Neuron (in vitro differentiated cells): Measurements from ENCODE around the gene KLF13.

Source experiments
- H2AFZ ChIP-seq: one replicate; pipeline ENCODE4 v1.6.1; 2013; ENCODE audit warnings: low read depth, mild to moderate bottlenecking, inconsistent platforms, low read length, moderate library complexity
- H3K27me3 ChIP-seq: one replicate; pipeline ENCODE4 v1.6.1; 2013; ENCODE audit warnings: low read length; ENCODE audit not compliant: insufficient read depth
- H3K36me3 ChIP-seq: one replicate; pipeline ENCODE4 v1.6.1; 2013; ENCODE audit warnings: low read length; ENCODE audit not compliant: insufficient read depth
- H3K4me1 ChIP-seq: one replicate; pipeline ENCODE4 v1.6.1; 2013; ENCODE audit warnings: low read length; ENCODE audit not compliant: insufficient read depth
- H3K4me3 ChIP-seq: 2 replicates; pipeline ENCODE4 v1.5.1; 2013; ENCODE audit warnings: mild to moderate bottlenecking, low read length, moderate library complexity
- H3K9me3 ChIP-seq: one replicate; pipeline ENCODE4 v1.6.1; 2013; ENCODE audit warnings: low read length

Gene KLF13

DNA sequence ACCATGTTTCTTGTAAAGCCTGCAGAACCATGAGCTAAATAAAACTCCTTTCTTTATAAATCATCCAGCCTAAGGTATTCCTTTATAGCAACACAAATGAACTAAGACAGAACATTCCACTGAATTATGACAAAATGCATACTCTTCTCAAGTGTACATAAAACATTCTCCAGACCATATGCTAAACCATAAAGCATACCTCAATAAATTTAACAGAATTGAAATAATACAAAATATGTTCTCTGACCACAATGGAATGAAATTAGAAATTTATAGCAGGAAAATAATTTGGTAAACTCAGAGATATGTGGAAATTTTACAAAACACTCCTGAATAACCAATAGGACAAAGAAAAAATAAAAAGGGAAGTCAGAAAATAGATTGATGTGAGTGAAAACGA is 88.6 kb downstream of the KLF13 start:
- no peaks in the 10 kb centered on the region for H3K36me3 ChIP-seq
- no peaks in the 10 kb centered on the region for H3K4me1 ChIP-seq
- H3K9me3 ChIP-seq = no peaks in the 10 kb centered on the region
- H3K4me3 ChIP-seq = no peak overlapping the region
- no peak overlapping the region for H2AFZ ChIP-seq
- no peaks in the 10 kb centered on the region for H3K27me3 ChIP-seq

DNA sequence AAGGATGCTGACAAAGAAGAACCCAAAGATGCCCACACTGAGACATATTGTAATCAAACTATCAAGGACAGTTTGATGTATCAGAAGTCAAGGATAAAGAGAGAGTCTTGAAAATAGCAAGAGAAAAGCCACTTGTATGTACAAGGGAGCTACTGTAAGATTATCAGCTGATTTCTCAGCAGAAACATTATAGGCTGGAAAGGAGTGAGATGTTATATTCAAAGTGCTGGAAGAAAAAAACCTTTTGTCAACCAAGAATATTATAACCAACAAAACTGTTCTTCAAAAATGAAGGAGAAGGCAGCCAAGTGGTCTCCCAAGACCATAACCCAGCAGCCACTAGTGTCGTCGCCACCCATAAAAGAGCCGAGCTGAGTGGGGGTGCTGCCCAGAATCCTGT is 93.2 kb downstream of the KLF13 start:
- H2AFZ ChIP-seq = no peak overlapping the region
- H3K27me3 ChIP-seq = no peaks in the 10 kb centered on the region
- no peaks in the 10 kb centered on the region for H3K9me3 ChIP-seq
- no peaks in the 10 kb centered on the region for H3K4me1 ChIP-seq
- no peak overlapping the region for H3K4me3 ChIP-seq
- H3K36me3 ChIP-seq = no peaks in the 10 kb centered on the region

- Histone ChIP-seq H3K9me3 (no peaks in the 10 kb centered on the region), H3K36me3 (no peaks in the 10 kb centered on the region), H3K27me3 (peaks cover 3% of the 10 kb centered on the region), H3K4me3 (no peak overlapping the region), H2AFZ (no peak overlapping the region), H3K4me1 (no peaks in the 10 kb centered on the region)
Measured at GRCh38 chr15:31427411-31427810, 100.8 kb downstream of the KLF13 start.
